Activated CD8-positive, alpha-beta memory T cell treated with anti-CD3 and anti-CD28 coated beads, Interleukin-2, amount 50 U/mL, for 48 hours (primary cell): Measurements from ENCODE around the gene PFKFB3.
A peak's percentile ranks its signal among the peaks of the same experiment; 100 is the strongest.
"Not testable (repeated sequence)": the region's sequence is repeated elsewhere in the genome, so short reads cannot be mapped to it uniquely, and the experiment has no call there.

Source experiments
- DNase-seq: peaks from one replicate; pipeline ENCODE4 v3.0.0-alpha.2; 2020

Gene PFKFB3

DNA sequence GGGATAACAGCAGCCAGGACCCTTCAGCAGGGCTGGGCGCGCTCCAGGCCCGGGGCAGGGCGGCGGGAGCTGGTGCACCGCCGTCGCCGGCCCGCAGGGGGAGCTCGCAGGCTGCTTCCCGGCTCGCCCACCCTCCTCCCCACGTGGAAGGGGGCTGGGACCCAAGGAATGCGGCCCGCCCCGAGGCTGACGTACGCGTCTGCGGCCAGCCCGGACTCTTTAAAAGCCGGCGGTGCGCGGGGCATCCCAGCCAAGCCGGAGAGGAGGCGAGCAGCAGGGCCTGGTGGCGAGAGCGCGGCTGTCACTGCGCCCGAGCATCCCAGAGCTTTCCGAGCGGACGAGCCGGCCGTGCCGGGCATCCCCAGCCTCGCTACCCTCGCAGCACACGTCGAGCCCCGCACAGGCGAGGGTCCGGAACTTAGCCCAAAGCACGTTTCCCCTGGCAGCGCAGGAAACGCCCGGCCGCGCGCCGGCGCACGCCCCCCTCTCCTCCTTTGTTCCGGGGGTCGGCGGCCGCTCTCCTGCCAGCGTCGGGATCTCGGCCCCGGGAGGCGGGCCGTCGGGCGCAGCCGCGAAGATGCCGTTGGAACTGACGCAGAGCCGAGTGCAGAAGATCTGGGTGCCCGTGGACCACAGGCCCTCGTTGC is at the start of gene PFKFB3:
PFKFB3 (plus strand) TSS at position 249 of the 647 bp plus-strand sequence; CDS start at position 578, 329 bp downstream.
- DNase-seq, result peak; percentile 99

DNA sequence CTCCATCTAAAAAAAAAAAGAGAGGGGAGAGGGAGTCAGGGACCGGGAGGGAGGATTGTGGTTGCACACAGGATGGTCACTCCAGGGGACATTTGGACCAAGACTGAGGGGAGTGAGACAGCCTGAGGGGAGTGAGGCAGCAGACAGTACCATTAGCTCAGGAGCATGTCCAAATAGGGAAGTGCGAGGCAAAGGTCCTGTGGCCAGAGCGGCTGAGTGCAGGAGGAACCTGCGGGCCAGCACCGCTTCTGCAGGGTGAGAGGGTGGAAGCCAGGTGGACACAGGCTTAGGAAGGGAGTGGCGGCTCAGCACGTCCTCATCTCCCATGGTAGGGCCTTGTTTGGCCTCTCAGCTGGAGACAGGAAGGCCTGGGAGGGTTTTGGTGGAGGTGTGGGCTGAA is 48.9 kb upstream of the PFKFB3 start:
- no peak for DNase-seq

DNA sequence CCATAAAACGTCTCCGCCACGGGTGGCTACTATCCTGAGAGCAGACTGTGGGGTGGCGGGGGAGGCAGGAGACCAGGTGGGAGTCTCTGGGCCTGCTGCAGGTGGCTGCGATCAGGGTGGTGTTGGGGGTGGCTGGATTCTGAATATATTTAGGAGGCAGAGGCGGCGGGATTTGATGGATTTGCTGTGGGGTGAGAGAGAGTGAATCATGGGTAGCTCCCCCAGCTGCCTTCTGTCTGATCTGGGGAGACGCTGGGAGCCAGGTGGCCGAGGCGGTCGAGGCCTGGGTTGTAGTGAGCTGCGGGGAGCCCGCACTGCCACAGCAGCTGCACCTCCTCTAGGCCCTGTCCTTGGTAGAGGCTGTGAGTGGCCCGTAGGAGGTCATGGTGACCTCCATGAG is 48.2 kb upstream of the PFKFB3 start:
- DNase-seq, result no peak

DNA sequence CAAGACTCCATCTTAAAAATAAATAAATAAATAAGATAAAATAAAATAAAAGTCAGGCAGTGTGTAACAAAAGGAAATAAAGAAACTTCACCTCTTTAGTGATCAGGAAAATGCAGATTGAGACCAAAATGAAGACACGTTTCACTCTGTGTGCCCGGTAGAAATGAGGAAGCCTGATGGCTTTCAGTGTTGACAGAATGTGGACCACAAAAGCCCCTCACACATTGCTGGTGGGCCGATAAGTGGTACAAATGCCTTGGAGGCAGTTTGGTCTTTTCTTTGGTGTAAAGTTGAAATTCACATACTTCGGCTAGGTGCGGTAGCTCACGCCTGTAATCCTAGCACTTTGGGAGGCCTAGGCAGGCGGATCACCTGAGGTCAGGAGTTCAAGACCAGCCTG is 44.5 kb upstream of the PFKFB3 start:
- no peak for DNase-seq

DNA sequence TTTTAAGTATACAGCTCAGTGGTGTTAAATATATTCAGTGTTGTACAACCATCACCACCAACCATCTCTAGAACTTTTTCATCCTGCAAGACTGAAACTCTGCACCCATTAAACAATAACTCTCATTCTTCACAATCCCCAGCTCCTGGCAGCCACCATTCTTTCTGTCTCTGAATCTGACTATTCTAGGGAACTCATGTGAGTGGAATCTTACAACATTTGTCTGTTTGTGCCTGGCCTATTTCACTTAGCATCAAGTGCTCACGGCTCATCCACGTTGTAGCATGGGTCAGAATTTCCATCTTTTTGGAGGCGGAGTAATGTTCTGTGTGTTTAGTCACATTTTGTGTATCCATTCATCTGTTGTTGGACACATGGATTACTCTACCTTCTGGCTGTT is 40.8 kb upstream of the PFKFB3 start:
- no peak for DNase-seq

DNA sequence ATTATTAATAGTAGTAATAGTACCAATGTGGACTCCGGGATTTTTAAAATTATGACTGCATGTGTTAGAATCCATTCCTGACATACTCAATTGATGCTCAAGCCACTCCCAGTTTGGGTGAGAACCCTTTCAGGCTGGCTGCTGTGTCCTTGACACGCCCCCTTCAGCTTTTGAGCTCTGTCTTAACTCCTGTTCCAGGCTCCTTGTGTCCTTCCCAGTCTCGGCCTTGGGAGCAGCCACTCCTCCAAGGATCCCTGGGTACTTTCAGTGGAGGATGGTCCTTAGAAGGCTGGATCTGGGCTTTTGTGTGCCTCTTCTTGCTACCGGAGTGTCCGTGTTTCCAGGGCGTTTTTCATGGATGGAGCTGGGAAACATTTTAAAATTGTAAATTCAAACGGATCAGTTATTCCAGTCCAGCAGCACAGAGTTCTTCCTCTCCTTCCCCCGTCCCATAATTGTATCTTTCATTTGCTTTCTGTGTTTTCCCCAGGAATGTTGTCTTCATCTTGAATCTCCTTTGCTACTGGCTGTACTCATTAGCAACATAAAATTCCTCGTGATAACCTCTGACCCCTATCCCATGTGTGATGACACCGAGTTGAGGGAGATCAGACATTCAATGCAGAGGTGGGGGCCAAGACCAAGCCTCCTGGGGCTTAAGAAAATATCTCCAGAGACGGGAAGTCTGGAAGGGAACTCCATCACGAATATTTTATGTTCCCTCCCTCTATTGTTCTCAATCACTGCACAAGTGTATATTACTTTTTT is 40.0 kb upstream of the PFKFB3 start:
- no peak for DNase-seq

DNA sequence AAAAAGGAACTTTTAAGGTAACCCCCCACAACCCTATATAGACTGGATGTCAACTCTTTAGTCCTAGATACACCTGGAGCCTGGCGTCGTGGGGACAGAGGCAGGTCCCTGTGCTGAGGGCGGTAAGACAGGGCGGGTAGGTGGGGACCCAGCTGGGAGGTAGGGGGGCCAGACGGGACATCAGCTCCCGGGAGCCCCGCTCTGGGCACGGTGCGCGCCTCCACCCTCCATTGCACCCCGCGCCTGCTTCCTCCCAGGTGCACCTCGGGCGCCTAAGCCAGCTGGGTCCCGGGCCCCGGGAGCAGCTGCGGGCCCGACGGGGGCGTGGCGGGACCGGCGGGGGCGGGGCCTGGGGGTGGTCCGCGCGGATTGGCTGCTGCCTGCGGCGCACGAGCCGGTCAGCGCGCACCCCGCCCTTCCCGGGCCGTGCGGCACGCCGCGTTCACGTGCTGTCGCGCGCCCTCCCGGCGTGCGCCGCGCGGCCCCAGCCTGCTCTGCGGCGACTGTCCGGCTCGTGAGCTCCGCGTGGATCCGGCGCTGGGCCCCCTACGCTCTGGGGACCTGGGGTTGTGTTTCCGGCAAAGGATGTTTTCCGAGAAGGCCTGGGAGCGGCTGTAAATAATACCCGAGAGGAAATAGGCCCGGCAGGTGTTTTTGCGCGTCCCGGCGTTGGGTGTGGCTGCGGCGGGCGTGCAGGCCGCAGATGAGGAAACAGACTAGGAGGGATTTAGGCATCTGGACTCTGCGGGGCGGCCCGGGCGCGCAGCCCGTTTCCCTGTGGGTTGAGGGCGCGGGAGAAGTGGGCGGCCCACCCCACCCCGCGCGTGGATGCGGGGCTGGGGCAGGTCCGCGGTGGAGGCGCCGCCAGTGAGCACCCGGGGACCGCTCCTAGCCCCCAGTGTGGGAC is 39.1 kb upstream of the PFKFB3 start:
- peak; percentile 96 for DNase-seq

DNA sequence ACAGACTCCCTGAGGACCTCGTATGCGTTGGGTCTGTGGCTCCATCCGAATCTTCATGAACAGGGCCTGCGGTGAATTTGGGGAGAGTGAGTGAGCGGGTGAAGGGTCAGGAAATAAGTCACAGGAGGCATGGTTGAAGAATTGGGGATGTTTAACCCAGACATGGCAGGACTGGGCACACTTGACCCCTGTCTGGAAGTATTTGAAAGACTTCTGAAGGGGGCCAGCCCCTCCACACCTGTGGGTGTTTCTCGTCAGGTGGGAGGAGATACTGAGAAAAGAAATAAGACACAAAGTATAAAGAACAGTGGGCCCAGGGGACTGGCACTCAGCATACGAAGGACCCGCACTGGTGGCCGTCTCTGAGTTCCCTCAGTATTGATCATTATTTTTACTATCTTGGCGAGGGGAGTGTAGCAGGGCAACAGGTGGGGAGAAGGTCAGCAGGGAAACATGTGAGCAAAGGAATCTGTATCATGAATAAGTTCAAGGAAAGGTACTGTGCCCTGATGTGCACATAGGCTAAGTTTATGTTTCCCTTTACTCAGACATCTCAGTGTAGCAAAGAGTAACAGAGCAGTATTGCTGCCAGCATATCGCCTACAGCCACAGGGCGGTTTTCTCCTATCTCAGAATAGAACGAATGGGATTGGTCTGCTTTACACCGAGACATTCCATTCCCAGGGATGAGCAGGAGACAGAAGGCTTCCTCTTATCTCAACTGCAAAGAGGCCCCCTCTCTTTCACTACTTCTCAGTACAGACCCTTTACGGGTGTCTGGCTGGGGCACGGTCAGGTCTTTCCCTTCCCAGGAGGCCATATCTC is 38.2 kb upstream of the PFKFB3 start:
- no peak for DNase-seq

DNA sequence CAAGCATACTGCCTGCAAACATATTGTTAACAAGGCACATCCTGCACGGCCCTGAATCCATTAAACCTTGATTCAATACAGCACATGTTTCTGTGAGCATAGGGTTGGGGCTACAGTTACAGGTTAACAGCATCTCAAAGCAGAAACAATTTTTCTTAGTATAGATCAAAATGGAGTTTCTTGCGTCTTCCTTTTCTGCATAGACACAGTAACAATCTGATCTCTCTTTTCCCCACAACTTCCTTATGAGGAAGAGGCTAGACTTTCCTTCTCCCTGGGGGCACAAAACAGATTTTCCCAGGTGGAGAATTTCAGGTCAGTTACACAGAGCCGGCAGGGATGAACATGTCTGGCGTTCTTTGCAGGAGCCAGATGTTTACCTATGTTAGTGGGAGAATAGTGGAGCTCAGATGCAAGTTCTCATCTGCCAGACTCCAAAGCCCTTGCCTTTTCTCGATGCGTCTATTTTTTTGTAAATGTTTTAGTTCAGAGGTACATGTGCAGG is 37.5 kb upstream of the PFKFB3 start:
- no peak for DNase-seq

DNA sequence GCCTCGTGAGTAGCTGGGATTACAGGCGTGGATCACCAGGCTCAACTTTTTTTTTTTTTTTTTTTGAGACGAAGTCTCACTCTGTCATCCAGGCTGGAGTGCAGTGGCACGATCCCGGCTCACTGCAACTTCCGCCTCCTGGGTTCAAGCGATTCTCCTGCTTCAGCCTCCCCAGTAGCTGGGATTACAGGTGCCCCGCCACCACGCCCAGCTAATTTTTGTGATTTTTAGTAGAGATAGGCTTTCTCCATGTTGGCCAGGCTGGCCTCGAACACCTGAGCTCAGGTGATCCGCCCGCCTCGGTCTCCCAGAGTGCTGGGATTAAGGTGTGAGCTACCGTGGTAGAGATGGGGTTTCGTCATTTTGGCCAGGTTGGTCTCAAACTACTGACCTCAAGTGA is 36.8 kb upstream of the PFKFB3 start:
- not testable (repeated sequence) for DNase-seq

DNA sequence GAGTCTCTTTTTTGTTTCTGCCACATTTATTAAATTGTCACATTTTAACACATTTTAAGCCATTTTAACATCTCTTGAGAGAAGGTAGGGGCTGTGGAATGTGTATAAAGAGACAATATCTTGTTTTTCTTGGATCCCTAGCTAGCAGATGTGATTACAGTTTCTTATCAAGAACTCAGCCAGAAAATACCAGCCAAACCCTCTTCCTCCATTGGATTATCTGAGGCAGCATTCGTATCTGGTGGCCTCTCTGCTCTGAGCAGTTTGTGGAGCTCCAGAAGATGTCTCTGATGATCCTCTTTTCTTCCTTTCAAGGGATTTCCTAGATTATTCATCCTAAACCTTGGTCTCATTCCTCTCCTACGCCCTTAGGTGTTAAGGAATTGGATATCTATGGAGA is 35.3 kb upstream of the PFKFB3 start:
- DNase-seq, result no peak

DNA sequence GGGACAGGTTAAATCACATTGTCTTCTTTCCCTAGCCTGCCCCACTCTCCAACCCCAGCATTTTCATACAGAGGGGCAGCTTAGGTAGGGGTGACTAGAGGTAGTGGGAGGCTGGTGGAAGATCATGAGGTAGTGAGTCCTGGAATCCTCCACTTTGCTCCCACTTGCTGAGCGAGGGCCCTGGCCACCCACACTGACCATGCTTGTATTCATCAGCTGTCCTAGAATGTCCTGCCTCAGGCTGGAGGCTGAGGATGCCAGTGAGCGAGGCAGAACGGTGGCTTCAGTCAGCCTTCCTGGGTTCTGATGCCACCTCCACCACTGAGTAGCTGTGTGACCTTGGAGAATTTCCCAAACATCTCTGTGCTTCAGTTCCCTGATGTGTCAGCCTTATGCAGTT is 34.6 kb upstream of the PFKFB3 start:
- DNase-seq, result no peak

DNA sequence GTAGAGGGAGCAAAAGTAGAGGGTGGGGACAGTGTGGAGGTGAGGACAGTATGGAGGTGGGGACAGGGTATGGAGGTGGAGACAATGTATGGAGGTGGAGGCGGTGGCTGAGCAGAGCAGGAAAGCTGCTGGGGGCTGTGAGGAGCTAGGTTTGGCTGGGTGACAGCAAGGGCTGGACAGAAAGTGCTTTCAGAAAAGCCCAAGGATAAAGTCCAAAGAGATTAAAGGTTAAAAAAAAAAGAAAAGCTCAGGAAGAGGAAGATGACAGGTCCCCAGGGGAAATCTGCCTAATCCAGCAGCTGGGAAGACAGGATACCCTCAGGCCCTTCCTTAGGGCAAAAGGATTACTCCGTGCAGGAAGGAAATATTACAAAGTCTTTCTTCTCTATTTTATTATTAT is 32.1 kb upstream of the PFKFB3 start:
- DNase-seq, result no peak

DNA sequence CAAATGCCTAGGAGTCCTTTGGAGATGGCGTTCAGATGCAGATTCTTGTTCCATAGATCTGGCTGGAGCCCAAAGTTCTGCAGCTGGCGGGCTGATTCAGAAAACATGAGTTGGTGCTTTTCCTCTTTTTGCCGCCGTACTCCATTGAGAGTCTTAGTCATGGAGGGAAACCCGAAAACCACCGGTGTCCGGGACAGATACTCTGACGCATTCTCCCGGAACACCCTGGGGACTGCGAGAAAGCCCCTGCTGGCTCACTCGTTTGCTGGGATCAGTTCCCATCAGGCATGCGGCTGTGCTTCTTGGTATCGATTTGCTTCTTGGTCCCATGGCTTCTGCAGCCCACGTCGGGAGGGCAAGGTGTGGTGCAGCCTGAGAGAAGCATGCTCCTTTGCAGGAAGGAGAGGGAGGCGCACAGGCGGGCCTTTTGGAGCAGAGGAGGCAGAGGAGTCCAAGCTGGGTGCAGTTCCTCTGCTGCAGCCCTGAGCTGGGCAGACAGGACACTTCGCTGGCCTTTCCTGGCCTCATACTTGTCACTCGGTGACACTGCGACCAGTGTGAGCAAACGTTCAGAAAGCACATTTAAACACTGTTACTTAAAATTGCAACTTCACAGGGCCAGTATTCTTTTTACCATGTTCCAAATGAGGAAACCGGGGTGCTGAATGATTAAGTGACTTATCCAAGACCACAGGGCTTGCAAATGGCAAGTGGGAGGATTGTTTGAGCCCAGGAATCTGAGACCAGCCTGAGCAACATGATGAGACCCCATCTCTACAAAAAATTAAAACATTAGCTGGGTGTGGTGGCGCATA is 30.6 kb upstream of the PFKFB3 start:
- no peak for DNase-seq

DNA sequence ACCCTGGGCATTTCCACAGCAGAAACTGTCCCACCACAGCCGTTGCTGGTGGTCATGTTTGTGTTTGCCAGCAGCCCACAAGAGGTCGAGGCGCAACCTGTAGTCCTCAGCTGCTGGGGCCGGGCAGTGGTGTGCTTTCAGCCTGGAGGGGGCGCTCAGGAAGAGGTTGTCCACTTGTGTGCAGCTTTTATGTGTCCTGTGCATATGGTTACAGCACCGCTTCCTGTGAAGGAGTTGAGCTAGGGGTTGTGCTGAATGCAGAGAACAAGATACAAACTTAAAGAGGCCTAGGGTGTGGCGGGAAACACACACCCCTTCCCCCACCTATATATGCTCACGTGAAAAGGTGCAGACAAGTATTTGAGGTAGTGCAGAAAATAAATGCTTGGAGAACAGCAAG is 29.5 kb upstream of the PFKFB3 start:
- peak; percentile 77 for DNase-seq

DNA sequence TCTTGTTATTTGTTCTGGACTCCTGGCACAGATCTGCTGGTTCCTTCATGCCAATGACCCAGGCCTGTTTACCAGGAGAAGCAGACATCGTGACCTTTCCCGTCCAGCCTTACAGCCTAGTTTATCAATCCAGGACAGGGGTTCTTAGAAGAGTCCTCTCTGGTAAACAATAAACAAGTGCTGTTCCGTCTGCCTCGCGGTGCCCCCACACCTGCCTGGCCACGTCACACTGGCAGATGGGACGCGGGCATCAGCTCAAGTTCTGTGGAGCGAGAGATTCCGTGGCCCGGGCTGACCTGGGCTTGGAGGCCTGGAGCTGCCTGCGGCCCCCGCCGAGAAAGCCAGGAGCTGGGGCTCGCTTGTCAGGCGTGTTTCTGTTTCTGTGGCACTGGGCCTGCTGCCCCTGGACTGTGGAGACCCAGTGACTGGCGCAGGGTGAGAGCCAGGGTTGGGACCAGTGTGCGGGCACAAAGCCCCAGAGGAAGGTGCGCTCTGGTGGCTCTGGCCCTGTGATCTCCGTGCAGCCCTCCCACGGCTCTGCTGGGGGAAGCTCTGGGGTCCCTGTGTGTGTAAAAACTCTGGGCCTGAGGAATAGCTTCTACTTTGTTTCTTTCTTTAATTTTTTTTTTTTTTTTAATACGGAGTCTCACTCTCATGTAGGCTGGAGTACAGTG is 28.4 kb upstream of the PFKFB3 start:
- no peak for DNase-seq

DNA sequence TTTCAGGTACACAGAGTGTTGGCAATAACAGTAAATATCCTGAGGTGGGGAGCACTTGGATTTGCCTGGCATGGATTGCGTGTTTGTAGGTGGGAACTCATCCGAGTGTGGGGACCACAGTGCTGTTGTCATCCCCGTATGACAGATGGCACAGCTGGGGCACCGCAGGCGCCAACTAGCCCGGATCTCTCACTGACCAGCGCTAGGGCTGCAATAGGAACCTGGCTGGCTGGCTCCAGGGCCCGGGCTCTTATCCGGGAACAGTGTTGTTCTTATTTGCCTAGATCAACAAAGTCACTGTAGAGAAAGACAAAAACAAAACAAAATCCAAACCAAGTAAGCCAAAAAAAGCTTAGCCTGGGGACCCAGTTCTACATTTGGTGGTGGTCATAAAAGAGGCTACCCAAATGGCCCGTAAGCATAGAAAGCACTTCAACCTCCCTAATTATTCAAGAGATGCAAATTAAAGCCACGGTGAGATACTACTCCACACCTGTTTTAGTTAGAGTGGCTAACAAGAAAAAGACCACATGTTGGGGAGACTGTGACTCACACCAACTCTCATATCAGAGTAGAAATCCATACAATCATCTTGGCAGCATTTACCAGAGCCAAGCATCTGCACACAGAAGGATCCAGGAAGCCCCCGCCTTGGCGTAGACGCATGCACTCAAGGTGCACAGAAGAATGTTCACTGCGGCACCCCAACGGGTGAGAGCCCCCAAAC is 27.2 kb upstream of the PFKFB3 start:
- no peak for DNase-seq

DNA sequence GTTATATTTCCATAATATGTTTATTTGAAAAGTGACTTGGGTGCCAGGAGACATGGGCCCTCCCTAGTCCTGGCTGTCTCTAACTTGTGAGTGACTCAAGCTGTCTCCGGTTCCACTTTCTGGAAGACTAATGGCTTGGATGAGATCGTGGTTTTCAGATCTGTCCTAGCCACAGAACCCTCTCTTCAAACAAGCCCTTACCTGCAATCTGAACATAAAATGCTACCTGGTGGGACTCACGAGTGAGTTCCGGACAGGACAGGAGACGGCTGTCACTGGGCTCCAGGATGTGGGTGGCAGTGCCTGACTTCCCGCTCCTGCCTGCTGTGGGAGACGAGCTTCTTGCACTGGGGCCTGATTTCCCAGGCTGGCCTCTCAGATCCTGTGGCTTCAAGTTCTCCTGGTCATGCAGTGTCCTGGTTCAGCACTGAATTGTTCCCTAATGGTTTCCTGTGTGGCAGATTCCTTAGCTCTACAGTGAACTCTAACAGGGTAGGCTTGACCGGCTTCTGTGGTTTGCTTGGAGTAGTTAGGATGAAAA is 26.0 kb upstream of the PFKFB3 start:
- no peak for DNase-seq

DNA sequence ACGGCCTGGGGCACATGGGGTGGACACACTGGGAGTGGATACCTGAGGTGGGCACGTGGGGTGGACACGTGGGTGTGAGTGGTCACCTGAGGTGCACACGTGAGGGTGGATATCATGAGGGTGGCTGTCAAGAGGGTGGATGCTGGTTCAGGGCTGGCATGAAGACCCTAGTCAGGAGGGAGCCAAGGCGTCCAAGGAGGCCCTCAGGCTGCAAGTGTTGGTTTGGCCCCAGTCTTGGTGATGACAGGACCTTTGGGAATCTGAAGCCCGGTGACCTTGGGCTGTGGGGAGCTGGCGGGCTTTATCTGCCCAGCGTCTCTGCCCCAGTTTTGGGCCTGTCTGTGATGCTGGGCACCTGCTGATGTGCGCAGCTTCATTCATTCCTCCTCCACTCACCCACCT is 24.9 kb upstream of the PFKFB3 start:
- no peak for DNase-seq

DNA sequence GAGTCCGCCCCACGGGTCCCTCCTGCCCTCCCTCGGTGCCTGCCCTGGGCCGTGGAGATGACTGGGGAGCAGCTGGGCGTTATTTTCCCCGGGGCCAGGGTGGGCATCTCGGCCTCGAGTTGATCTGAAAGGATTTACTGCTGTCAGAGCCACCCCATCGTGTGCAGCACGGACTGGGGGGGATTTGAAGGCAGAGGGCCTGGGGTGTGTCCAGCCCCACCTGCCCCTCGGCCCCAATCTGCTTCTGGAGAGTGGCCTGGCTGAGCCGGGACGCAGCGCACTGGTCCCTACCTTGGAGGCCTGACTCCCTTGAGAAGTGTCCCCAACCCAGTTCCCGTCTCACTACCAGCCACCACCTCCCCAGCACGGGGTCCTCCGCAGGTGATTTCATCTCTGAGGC is 24.2 kb upstream of the PFKFB3 start:
- DNase-seq, result no peak
